ENCODE data around the gene ZBP1. TPM values are rescaled to one million over a fixed set of nuclear protein-coding genes. Genes with fewer than 3 reads are reported as not detected.

ZBP1 gene
- total and polyA plus RNA-seq, 10 of the 15 experiments (the other 5 are each of a cell fraction or from before 2014, with no cell fraction given), result 0.93 to 10.6 (median 4.8) TPM

DNA sequence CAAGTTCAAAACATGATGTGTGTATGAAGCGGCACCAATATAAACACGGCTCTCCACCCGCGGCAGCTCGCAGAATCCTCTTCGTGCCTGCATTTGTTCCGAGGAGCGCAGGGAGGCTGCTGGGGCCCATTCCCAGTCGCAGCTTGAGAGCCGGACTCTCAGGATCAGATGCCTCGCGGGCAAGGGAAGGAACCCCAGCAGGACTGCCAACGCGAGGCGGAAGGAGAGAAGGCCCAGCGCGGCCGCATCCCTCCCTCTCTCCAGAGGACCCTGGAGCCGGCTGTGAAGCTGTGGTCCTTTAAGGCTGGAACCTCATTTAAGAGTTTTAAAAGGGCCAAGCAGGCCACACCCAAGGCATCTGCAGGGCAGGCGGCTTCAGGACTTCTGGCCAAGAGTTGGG is 44.2 kb upstream of the ZBP1 start:
- no peak overlapping the region for H3K4me2 ChIP-seq (ENCODE audit: control insufficient read depth, insufficient read depth)
- no peaks in the 10 kb centered on the region for H3K4me1 ChIP-seq (ENCODE audit: control insufficient read depth, insufficient read depth, low read length)
- ATAC-seq (no peak), DNase-seq (ENCODE audit: low read depth, low spot score) (no peak), FAIRE-seq (no peak)
- in situ Hi-C loops (cut with MboI) (no loop called here), intact Hi-C loops (cut with micrococcal nuclease; ENCODE audit: unreplicated experiment) (no loop called here)
- H3K4me3 ChIP-seq, result no peak overlapping the region
- H3K27me3 ChIP-seq (replicated peaks in 1 of 2; ENCODE audit: control insufficient read depth in 2 of 2, insufficient read depth in 2 of 2, low read length in 1 of 2), result no peaks in the 10 kb centered on the region
- H3K9me3 ChIP-seq (replicated peaks; ENCODE audit: control insufficient read depth, insufficient read depth, low read length), result no peaks in the 10 kb centered on the region
- H3K36me3 ChIP-seq (ENCODE audit: control insufficient read depth in 2 of 2, insufficient read depth in 2 of 2, low read length in 1 of 2), result no peaks in the 10 kb centered on the region
- TF ChIP-seq RB1 (IDR thresholded peaks at IDR 0.05; ENCODE audit: borderline replicate concordance), result no peak
- no peak for TF ChIP-seq EZH2 (IDR thresholded peaks at IDR 0.05; ENCODE audit: borderline replicate concordance, control insufficient read depth, low read depth, low read length)
- TF ChIP-seq RBBP5 (conservative IDR thresholded peaks at IDR 0.05), result no peak
- TF ChIP-seq, protein P1, sequence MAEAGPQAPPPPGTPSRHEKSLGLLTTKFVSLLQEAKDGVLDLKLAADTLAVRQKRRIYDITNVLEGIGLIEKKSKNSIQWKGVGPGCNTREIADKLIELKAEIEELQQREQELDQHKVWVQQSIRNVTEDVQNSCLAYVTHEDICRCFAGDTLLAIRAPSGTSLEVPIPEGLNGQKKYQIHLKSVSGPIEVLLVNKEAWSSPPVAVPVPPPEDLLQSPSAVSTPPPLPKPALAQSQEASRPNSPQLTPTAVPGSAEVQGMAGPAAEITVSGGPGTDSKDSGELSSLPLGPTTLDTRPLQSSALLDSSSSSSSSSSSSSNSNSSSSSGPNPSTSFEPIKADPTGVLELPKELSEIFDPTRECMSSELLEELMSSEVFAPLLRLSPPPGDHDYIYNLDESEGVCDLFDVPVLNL (IDR thresholded peaks at IDR 0.05; ENCODE audit: low read depth, low read length), result no peak
- no peak for TF ChIP-seq TARDBP (IDR thresholded peaks at IDR 0.05; ENCODE audit: borderline replicate concordance)
- WGBS (ENCODE audit: insufficient coverage, insufficient replicate concordance, low lambda C conversion rate, missing lambda C conversion rate), result 79% methylated on average over 20 of the region's 20 CpGs
- no peaks in the 10 kb centered on the region for H3K79me2 ChIP-seq (ENCODE audit: control insufficient read depth, insufficient read depth, low read length)
- ChIA-PET POLR2A (no interaction called here), RAD21 (ENCODE audit: unreplicated experiment) (no interaction called here), SMC1A (ENCODE audit: uncharacterized antibody, unreplicated experiment) (no interaction called here), CTCF (no interaction called here)
- no TSS peak for BruUV-seq (replicated peaks)
- H4K20me1 ChIP-seq (ENCODE audit: control insufficient read depth, insufficient read depth), result no peaks in the 10 kb centered on the region
- H3K9ac ChIP-seq (ENCODE audit: control insufficient read depth, insufficient read depth, low read length), result no peak overlapping the region
- H3K27ac ChIP-seq (ENCODE audit: control insufficient read depth, insufficient read depth), result no peak overlapping the region
- no peak overlapping the region for H2AFZ ChIP-seq (ENCODE audit: control insufficient read depth, low read depth, low read length)

GRCh38 chr20:57663681-57664451 is 43.6 kb upstream of the ZBP1 start:
- RAD21 ChIA-PET (ENCODE audit: unreplicated experiment), result no interaction called here
- no peaks in the 10 kb centered on the region for H4K20me1 ChIP-seq (ENCODE audit: control insufficient read depth, insufficient read depth)
- TF ChIP-seq TBL1XR1 (IDR thresholded peaks at IDR 0.05; ENCODE audit: low read depth, low read length), result no peak
- TF ChIP-seq SMARCA5 (IDR thresholded peaks at IDR 0.05), result no peak
- no peak for TF ChIP-seq IRF5 (IDR thresholded peaks at IDR 0.05; ENCODE audit: borderline replicate concordance)
- TF ChIP-seq, protein P2, sequence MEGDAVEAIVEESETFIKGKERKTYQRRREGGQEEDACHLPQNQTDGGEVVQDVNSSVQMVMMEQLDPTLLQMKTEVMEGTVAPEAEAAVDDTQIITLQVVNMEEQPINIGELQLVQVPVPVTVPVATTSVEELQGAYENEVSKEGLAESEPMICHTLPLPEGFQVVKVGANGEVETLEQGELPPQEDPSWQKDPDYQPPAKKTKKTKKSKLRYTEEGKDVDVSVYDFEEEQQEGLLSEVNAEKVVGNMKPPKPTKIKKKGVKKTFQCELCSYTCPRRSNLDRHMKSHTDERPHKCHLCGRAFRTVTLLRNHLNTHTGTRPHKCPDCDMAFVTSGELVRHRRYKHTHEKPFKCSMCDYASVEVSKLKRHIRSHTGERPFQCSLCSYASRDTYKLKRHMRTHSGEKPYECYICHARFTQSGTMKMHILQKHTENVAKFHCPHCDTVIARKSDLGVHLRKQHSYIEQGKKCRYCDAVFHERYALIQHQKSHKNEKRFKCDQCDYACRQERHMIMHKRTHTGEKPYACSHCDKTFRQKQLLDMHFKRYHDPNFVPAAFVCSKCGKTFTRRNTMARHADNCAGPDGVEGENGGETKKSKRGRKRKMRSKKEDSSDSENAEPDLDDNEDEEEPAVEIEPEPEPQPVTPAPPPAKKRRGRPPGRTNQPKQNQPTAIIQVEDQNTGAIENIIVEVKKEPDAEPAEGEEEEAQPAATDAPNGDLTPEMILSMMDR (IDR thresholded peaks at IDR 0.05 in 2 of 3, conservative IDR thresholded peaks at IDR 0.05 in 1 of 3; ENCODE audit: control insufficient read depth in 2 of 3, extremely low read depth in 1 of 3, insufficient read depth in 1 of 3, low read depth in 3 of 3, low read length in 3 of 3), result no peak
- no peak for TF ChIP-seq POLR2AphosphoS5 (IDR thresholded peaks at IDR 0.05; ENCODE audit: low read length)
- no peak for TF ChIP-seq ZNF217 (IDR thresholded peaks at IDR 0.05)
- TF ChIP-seq FOXM1 (IDR thresholded peaks at IDR 0.05; ENCODE audit: low read depth, low read length), result no peak
- no peak for TF ChIP-seq ZSCAN29 (IDR thresholded peaks at IDR 0.05)
- no peak for TF ChIP-seq IRF4 (IDR thresholded peaks at IDR 0.05; ENCODE audit: low read depth, low read length)
- TF ChIP-seq ZNF384 (IDR thresholded peaks at IDR 0.05; ENCODE audit: borderline replicate concordance, low read depth, low read length), result no peak

More at GRCh38 chr20:57663681-57664451, 43.6 kb upstream of the ZBP1 start:
- WGBS (ENCODE audit: insufficient coverage, insufficient replicate concordance, low lambda C conversion rate, missing lambda C conversion rate), result 72% methylated on average over 21 of the region's 27 CpGs
- SMC1A ChIA-PET (ENCODE audit: uncharacterized antibody, unreplicated experiment), result no interaction called here
- in situ Hi-C loops (cut with MboI) (no loop called here), intact Hi-C loops (cut with micrococcal nuclease; ENCODE audit: unreplicated experiment) (no loop called here)
- Histone ChIP-seq H3K27me3 (replicated peaks in 1 of 2; ENCODE audit: control insufficient read depth in 2 of 2, insufficient read depth in 2 of 2, low read length in 1 of 2) (no peaks in the 10 kb centered on the region), H3K4me1 (ENCODE audit: control insufficient read depth, insufficient read depth, low read length) (no peaks in the 10 kb centered on the region), H3K9ac (ENCODE audit: control insufficient read depth, insufficient read depth, low read length) (no peak overlapping the region), H3K4me3 (no peak overlapping the region), H3K27ac (ENCODE audit: control insufficient read depth, insufficient read depth) (no peak overlapping the region), H3K4me2 (ENCODE audit: control insufficient read depth, insufficient read depth) (no peak overlapping the region), H3K79me2 (ENCODE audit: control insufficient read depth, insufficient read depth, low read length) (no peaks in the 10 kb centered on the region), H3K9me3 (replicated peaks; ENCODE audit: control insufficient read depth, insufficient read depth, low read length) (no peaks in the 10 kb centered on the region), H2AFZ (ENCODE audit: control insufficient read depth, low read depth, low read length) (no peak overlapping the region), H3K36me3 (ENCODE audit: control insufficient read depth in 2 of 2, insufficient read depth in 2 of 2, low read length in 1 of 2) (no peaks in the 10 kb centered on the region)
- ATAC-seq, result no peak
- POLR2A ChIA-PET, result no interaction called here
- BruUV-seq (replicated peaks), result no TSS peak
- FAIRE-seq, result no peak
- CTCF ChIA-PET, result no interaction called here
- no peak for DNase-seq (ENCODE audit: low read depth, low spot score)
